MM.1S (cell line): Measurements from ENCODE around the gene RGN.
"Not testable (repeated sequence)": the region's sequence is repeated elsewhere in the genome, so short reads cannot be mapped to it uniquely, and the experiment has no call there.

ENCODE experiments used
- DNase-seq: peaks from one replicate; pipeline ENCODE4 v3.0.0-alpha.2; 2015
- H2AFZ ChIP-seq: fragments of 300-600 bp; sonication (generic); 2 replicates; pipeline ENCODE4 v1.6.0; 2016; ENCODE audit warnings: antibody characterized with exemption, low read length
- H3F3A ChIP-seq: fragments of 300-600 bp; sonication (generic); 2 replicates; pipeline ENCODE4 v1.6.1; 2016; ENCODE audit warnings: mild to moderate bottlenecking, antibody characterized with exemption, low read length, moderate library complexity, mixed read lengths; ENCODE audit not compliant: insufficient read depth
- H3K27ac ChIP-seq: fragments of 300-600 bp; sonication (generic); 2 replicates; pipeline ENCODE4 v1.5.1; 2016; ENCODE audit warnings: mild to moderate bottlenecking, low read length
- H3K27me3 ChIP-seq: fragments of 300-600 bp; sonication (generic); replicated peaks from 2 replicates; pipeline ENCODE4 v1.6.0; 2016; ENCODE audit warnings: low read length; ENCODE audit not compliant: insufficient read depth
- H3K36me3 ChIP-seq: fragments of 300-600 bp; sonication (generic); replicated peaks from 2 replicates; pipeline ENCODE4 v1.6.1; 2016; ENCODE audit warnings: mild to moderate bottlenecking, low read length, mixed read lengths; ENCODE audit not compliant: insufficient read depth
- H3K4me1 ChIP-seq: fragments of 300-600 bp; sonication (generic); 2 replicates; pipeline ENCODE4 v1.6.1; 2016; ENCODE audit warnings: low read length, mixed read lengths
- H3K4me2 ChIP-seq: fragments of 300-600 bp; sonication (generic); 2 replicates; pipeline ENCODE4 v1.6.0; 2016; ENCODE audit warnings: low read depth, low read length
- H3K4me3 ChIP-seq: fragments of 300-600 bp; sonication (generic); 2 replicates; pipeline ENCODE4 v1.5.1; 2016; ENCODE audit warnings: low read length, mixed read lengths
- H3K79me2 ChIP-seq: fragments of 300-600 bp; sonication (generic); 2 replicates; pipeline ENCODE4 v1.6.1; 2016; ENCODE audit warnings: mixed run types, low read length, mixed read lengths
- H3K9ac ChIP-seq: fragments of 300-600 bp; sonication (generic); 2 replicates; pipeline ENCODE4 v1.6.1; 2016; ENCODE audit warnings: low read length, mixed read lengths
- H3K9me2 ChIP-seq: fragments of 300-600 bp; sonication (generic); replicated peaks from 2 replicates; pipeline ENCODE4 v1.6.1; 2016; ENCODE audit warnings: mild to moderate bottlenecking, low read length, mixed read lengths; ENCODE audit not compliant: insufficient read depth
- H3K9me3 ChIP-seq: fragments of 300-600 bp; sonication (generic); replicated peaks from 2 replicates; pipeline ENCODE4 v1.6.1; 2016; ENCODE audit warnings: mild to moderate bottlenecking, low read length, mixed read lengths; ENCODE audit not compliant: insufficient read depth
- H4K20me1 ChIP-seq: fragments of 300-600 bp; sonication (generic); 2 replicates; pipeline ENCODE4 v1.6.1; 2016; ENCODE audit warnings: mild to moderate bottlenecking, low read length, moderate library complexity, mixed read lengths; ENCODE audit not compliant: insufficient read depth
- EZH2 ChIP-seq: fragments of 300-600 bp; sonication (generic); optimal IDR thresholded peaks from 2 replicates; pipeline ENCODE3; 2017; ENCODE audit warnings: low read depth, mild to moderate bottlenecking, antibody characterized with exemption, low read length, mixed read lengths
- EZH2phosphoT487 ChIP-seq: fragments of 300-600 bp; sonication (generic); IDR thresholded peaks from 2 replicates; pipeline ENCODE4 v1.6.1; 2018; ENCODE audit warnings: antibody characterized with exemption, low read length
- TF ChIP-seq, protein P1 (sequence below): fragments of 300-600 bp; sonication (generic); IDR thresholded peaks from 2 replicates; pipeline ENCODE4 v1.5.1; 2016; ENCODE audit warnings: antibody characterized with exemption, low read length, mixed read lengths

RGN gene

DNA sequence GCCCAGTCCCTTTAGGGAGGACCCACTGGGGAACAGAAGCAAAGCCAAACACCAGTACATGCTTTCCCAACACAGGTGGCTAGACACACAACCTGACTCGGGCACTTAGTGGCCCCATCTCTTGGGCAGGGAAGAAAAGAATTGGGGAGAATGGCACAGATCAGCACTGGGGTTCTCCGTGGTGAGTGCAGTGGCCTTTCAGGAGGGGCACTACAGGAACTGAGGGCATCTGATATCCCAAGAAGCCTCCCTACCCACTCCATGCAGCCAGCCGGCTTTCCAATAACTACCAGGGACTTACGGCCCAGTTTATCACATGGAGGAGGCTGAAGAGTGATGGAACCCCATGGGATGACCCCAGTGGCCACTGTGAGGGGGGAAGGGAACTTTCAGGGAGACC is 23.0 kb downstream of the RGN start:
- Histone ChIP-seq H3K36me3 (no peaks in the 10 kb centered on the region), H3K27me3 (no peaks in the 10 kb centered on the region), H3K4me2 (no peak overlapping the region), H3F3A (no peaks in the 10 kb centered on the region), H3K27ac (no peak overlapping the region), H3K4me1 (no peaks in the 10 kb centered on the region), H3K9me2 (no peaks in the 10 kb centered on the region), H3K9me3 (no peaks in the 10 kb centered on the region), H3K9ac (no peak overlapping the region), H3K4me3 (no peak overlapping the region), H2AFZ (no peak overlapping the region), H4K20me1 (no peaks in the 10 kb centered on the region), H3K79me2 (no peaks in the 10 kb centered on the region)
- DNase-seq: no peak
- TF ChIP-seq EZH2 (no peak), EZH2phosphoT487 (no peak)
- TF ChIP-seq, protein P1, sequence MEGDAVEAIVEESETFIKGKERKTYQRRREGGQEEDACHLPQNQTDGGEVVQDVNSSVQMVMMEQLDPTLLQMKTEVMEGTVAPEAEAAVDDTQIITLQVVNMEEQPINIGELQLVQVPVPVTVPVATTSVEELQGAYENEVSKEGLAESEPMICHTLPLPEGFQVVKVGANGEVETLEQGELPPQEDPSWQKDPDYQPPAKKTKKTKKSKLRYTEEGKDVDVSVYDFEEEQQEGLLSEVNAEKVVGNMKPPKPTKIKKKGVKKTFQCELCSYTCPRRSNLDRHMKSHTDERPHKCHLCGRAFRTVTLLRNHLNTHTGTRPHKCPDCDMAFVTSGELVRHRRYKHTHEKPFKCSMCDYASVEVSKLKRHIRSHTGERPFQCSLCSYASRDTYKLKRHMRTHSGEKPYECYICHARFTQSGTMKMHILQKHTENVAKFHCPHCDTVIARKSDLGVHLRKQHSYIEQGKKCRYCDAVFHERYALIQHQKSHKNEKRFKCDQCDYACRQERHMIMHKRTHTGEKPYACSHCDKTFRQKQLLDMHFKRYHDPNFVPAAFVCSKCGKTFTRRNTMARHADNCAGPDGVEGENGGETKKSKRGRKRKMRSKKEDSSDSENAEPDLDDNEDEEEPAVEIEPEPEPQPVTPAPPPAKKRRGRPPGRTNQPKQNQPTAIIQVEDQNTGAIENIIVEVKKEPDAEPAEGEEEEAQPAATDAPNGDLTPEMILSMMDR: no peak

DNA sequence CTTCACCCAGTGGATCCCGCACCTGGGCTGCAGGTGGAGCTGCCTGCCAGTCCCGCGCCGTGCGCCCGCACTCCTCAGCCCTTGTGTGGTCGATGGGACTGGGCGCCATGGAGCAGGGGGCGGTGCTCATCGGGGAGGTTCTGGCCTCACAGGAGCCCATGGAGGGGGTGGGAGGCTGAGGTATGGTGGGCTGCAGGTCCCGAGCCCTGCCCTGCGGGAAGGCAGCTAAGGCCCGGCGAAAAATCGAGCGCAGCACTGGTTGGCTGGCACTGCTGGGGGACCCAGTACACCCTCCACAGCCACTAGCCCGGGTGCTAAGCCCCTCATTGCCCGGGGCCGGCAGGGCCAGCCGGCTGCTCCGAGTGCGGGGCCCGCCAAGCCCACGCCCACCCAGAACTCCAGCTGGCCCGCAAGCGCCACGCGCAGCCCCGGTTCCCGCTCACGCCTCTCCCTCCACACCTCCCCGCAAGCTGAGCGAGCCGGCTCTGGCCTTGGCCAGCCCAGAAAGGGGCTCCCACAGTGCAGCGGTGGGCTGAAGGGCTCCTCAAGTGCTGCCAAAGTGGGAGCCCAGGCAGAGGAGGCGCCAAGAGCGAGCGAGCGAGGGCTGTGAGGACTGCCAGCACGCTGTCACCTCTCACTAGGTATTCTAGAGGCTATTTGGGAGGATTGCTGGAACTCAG is 32.8 kb downstream of the RGN start:
- not testable (repeated sequence) for H3K9me2 ChIP-seq, H3K4me2 ChIP-seq, H3K4me1 ChIP-seq, H3K79me2 ChIP-seq, H2AFZ ChIP-seq, H3K27ac ChIP-seq, H3F3A ChIP-seq, H3K9ac ChIP-seq, H3K27me3 ChIP-seq, DNase-seq, H3K4me3 ChIP-seq, H3K9me3 ChIP-seq, H4K20me1 ChIP-seq, H3K36me3 ChIP-seq

DNA sequence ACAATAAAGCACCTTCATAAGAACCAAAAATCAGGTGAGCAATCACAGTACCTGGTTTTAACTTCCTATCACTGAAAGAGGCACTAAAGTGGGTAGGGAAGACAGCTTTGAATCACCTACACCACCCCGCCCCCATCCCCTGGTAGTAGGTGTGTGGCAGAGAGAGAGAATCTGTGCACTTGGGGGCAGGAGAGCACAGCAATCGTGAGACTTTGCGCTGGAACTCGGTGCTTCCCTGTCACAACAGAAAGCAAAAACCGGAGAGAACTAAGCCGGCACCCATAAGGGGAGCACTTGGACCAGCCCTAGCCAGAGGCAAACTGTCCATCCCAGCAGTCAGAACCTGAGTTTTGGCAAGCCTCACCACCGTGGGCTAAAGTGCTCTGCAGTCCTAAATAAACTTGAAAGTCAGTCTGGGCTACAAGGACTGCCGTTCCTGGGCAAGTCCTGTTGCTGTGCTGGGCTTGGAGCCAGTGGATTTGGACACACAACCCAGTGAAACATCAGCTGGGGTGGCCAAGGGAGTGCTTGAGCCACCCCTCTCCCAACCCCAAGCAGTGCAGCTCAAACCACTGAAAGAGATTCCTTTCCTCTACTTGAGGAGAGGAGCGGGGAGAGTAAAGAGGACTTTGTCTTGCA is 34.2 kb downstream of the RGN start:
- Histone ChIP-seq H3K79me2 (no peaks in the 10 kb centered on the region), H2AFZ (no peak overlapping the region), H3K4me3 (no peak overlapping the region), H3K36me3 (no peaks in the 10 kb centered on the region), H3K4me1 (no peaks in the 10 kb centered on the region), H3K27me3 (no peaks in the 10 kb centered on the region), H3F3A (no peaks in the 10 kb centered on the region), H3K9me2 (no peaks in the 10 kb centered on the region), H4K20me1 (no peaks in the 10 kb centered on the region), H3K4me2 (no peak overlapping the region), H3K27ac (no peak overlapping the region), H3K9ac (no peak overlapping the region), H3K9me3 (no peaks in the 10 kb centered on the region)
- TF ChIP-seq EZH2 (no peak), EZH2phosphoT487 (no peak)
- TF ChIP-seq, protein P1: no peak
- no peak for DNase-seq

DNA sequence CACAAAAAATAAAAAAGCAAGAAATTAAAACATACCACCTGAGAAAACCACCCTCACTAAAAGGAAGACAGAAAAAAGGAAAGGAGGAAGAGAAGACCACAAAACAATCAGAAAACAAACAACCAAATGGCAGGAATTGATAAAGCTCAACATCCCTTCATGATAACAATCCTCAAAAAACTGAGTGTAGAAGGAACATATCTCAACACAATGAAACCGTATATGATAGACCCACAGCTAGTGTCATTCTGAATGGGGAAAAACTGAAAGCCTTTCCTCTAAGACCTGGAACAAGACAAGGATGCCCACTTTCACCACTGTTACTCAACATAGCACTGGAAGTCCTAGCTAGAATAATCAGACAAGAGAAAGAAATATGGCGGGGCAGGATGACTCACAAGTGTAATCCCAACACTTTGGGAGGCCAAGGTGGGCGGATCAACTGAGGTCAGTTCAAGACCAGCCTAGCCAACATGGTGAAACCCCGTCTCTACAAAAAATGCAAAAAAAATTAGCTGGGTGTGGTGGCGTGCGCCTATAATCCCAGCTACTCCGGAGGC is 38.4 kb downstream of the RGN start:
- H3K9ac ChIP-seq, H4K20me1 ChIP-seq, H3F3A ChIP-seq, H3K4me2 ChIP-seq, H3K9me3 ChIP-seq, DNase-seq, H2AFZ ChIP-seq, H3K27me3 ChIP-seq, H3K9me2 ChIP-seq, H3K27ac ChIP-seq, H3K79me2 ChIP-seq, H3K4me3 ChIP-seq, H3K36me3 ChIP-seq, H3K4me1 ChIP-seq: not testable (repeated sequence)

DNA sequence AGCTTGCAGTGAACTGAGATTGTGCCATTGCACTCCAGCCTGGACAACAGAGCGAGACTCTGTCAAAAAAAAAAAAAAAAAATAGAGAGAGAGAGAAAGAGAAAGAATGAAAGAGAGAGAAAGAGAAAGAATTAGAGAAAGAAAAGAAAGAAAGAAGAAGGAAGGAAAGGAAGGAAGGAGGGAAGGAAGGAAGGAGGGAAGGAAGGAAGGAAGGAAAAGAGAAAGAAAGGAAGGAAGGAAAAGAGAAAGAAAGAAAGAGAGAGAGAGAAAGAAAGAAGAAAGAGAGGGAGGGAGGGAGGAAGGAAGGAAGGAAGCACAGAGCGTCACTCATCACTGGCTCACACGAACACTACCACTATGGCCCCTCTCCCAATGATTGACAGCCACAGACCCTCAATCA is 46.2 kb downstream of the RGN start:
- H3K4me3 ChIP-seq, H3K79me2 ChIP-seq, H3K27ac ChIP-seq, H3K27me3 ChIP-seq, H3K4me1 ChIP-seq, H4K20me1 ChIP-seq, H2AFZ ChIP-seq, H3F3A ChIP-seq, H3K9me3 ChIP-seq, H3K9me2 ChIP-seq, DNase-seq, H3K36me3 ChIP-seq, H3K9ac ChIP-seq, H3K4me2 ChIP-seq: not testable (repeated sequence)
